ENCODE data around the gene GAA.

DNA sequence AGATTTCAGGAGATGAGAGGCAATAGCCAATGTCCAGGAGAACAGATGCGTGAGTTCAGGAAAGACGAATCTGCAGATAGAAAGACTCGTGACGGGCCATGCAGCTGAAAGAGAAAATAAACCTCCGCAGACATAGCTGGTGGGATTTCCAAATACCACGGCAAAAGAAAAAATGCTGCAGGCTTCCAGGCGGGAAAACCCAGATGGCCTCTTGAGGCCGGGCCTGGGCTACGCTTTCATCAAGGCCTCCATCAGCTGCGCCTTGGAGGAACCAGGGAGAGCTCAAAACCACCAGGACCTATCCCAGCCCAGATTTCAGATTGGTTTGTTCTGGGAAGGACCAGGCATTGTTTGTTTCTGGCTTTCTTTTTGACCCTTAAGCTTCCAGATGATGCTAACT is 48.3 kb upstream of the GAA start:
- TF ChIP-seq GATA3 (IDR thresholded peaks at IDR 0.05; ENCODE audit: low read depth, low read length) (no peak), GATA2 (IDR thresholded peaks at IDR 0.05; ENCODE audit: low read depth, low read length) (no peak)

All from SH-SY5Y (cell line).